Measurements from ENCODE around the gene TNK1.

DNA sequence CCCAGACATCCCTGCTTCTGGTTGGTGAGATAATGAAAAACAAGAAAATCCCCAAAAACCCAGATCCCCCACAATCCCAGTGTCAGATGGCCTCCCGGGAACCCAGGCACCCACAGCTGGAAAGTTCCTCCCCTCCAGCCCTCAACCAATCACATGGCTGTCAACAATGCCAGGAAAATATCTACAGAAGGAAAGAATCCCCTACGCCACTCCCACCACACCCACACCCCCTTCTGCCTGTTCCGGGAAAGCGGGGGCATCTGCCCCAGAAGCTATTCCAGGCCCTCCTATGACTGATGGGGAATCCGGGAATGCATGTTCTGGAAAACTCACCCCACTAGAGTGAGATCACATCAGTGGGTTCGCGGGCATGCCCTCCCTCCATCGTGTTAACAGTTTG, 24.1 kb upstream of the TNK1 start:
- TF ChIP-seq, protein P1, sequence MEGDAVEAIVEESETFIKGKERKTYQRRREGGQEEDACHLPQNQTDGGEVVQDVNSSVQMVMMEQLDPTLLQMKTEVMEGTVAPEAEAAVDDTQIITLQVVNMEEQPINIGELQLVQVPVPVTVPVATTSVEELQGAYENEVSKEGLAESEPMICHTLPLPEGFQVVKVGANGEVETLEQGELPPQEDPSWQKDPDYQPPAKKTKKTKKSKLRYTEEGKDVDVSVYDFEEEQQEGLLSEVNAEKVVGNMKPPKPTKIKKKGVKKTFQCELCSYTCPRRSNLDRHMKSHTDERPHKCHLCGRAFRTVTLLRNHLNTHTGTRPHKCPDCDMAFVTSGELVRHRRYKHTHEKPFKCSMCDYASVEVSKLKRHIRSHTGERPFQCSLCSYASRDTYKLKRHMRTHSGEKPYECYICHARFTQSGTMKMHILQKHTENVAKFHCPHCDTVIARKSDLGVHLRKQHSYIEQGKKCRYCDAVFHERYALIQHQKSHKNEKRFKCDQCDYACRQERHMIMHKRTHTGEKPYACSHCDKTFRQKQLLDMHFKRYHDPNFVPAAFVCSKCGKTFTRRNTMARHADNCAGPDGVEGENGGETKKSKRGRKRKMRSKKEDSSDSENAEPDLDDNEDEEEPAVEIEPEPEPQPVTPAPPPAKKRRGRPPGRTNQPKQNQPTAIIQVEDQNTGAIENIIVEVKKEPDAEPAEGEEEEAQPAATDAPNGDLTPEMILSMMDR (conservative IDR thresholded peaks at IDR 0.05 in 1 of 2, IDR thresholded peaks at IDR 0.05 in 1 of 2; ENCODE audit: extremely low read depth in 1 of 2, insufficient read depth in 1 of 2, low read depth in 1 of 2, low read length in 2 of 2) = no peak
- TF ChIP-seq EZH2 (IDR thresholded peaks at IDR 0.05; ENCODE audit: borderline replicate concordance, low read length) = no peak

All from mammary epithelial cell (primary cell).